ENCODE data around the gene ADGRG6.
"Not testable (repeated sequence)": the region's sequence is repeated elsewhere in the genome, so short reads cannot be mapped to it uniquely, and the experiment has no call there.

The ADGRG6 gene

GRCh38 chr6:142421285-142422117 lies 119.7 kb downstream of the ADGRG6 start:
- H3K4me3 ChIP-seq (replicated peaks; ENCODE audit: low read depth, low read length), result no peak overlapping the region
- TF ChIP-seq, protein P1, sequence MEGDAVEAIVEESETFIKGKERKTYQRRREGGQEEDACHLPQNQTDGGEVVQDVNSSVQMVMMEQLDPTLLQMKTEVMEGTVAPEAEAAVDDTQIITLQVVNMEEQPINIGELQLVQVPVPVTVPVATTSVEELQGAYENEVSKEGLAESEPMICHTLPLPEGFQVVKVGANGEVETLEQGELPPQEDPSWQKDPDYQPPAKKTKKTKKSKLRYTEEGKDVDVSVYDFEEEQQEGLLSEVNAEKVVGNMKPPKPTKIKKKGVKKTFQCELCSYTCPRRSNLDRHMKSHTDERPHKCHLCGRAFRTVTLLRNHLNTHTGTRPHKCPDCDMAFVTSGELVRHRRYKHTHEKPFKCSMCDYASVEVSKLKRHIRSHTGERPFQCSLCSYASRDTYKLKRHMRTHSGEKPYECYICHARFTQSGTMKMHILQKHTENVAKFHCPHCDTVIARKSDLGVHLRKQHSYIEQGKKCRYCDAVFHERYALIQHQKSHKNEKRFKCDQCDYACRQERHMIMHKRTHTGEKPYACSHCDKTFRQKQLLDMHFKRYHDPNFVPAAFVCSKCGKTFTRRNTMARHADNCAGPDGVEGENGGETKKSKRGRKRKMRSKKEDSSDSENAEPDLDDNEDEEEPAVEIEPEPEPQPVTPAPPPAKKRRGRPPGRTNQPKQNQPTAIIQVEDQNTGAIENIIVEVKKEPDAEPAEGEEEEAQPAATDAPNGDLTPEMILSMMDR (IDR thresholded peaks at IDR 0.05; ENCODE audit: low read depth, low read length, missing control alignments), result no peak
- DNase-seq (ENCODE audit: extremely low read depth, low read depth), result no peak

GRCh38 chr6:142426444-142427132 lies 124.8 kb downstream of the ADGRG6 start:
- DNase-seq (ENCODE audit: extremely low read depth, low read depth); H3K4me3 ChIP-seq (replicated peaks; ENCODE audit: low read depth, low read length): not testable (repeated sequence)

- not testable (repeated sequence) for DNase-seq (ENCODE audit: extremely low read depth, low read depth); H3K4me3 ChIP-seq (replicated peaks; ENCODE audit: low read depth, low read length)
These were observed 126.7 kb downstream of the ADGRG6 start for GRCh38 chr6:142428468-142428867.

DNA sequence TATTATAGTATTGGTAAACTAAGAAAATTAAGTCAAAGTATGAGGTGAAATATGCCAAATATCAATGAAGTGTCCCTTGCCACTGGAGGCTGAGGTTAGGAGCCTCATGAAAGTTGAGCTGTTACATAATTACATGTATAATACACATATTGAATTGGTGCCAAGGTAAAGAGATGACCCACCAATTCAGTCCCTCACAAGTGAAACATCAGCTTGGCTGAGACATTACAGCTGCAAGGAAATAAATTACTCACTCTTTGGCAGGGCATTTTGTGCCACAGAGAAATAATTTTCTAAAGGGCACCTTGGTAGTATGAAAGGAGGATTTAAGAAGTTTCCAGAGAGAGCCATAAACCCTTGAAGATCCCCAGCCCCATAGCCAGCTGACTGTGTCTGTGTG lies 127.4 kb downstream of the ADGRG6 start:
- H3K4me3 ChIP-seq (replicated peaks; ENCODE audit: low read depth, low read length), result no peak overlapping the region
- TF ChIP-seq, protein P1 (IDR thresholded peaks at IDR 0.05; ENCODE audit: low read depth, low read length, missing control alignments), result no peak
- DNase-seq (ENCODE audit: extremely low read depth, low read depth), result no peak

DNA sequence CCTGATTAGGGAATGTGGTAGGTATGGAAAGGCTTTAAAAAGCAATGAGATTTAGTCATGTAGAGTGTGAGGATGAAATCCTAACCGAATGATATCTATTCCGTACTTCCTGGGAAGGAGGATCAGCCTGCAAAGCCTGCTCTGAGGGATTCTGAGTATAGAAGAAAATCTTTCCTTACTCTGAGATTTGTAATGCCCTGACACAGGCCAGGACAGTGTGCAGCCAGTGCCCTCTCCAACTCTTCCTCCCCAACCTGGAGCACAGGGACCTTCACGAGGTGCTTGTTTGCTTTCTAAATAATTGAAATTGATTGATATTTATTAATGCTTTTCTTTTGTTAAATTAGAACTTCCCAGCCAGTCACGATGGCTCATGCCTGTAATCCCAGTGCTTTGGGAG lies 131.6 kb downstream of the ADGRG6 start:
- TF ChIP-seq, protein P1 (IDR thresholded peaks at IDR 0.05; ENCODE audit: low read depth, low read length, missing control alignments), result no peak
- H3K4me3 ChIP-seq (replicated peaks; ENCODE audit: low read depth, low read length), result no peak overlapping the region
- no peak for DNase-seq (ENCODE audit: extremely low read depth, low read depth)

DNA sequence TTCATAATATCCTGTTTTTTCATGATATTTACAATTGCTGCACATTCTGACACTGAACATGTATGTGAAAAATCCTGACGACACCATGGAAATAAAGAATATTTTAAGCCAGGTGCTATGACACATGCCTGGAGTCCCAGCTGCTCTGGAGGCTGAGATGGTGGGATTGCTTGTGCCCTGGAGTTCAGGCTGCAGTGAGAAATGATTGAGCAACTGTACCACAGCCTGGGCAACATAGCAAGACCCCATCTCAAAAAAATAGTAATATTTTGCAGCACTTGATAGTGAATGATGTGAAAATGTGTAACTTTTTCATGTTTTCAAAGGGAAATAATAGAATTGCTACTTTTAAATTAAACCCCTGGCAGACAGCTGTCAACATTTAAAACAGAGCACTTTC lies 137.1 kb downstream of the ADGRG6 start:
- DNase-seq (ENCODE audit: extremely low read depth, low read depth), result no peak
- TF ChIP-seq, protein P1 (IDR thresholded peaks at IDR 0.05; ENCODE audit: low read depth, low read length, missing control alignments), result no peak
- no peak overlapping the region for H3K4me3 ChIP-seq (replicated peaks; ENCODE audit: low read depth, low read length)

- no peak overlapping the region for H3K4me3 ChIP-seq (replicated peaks; ENCODE audit: low read depth, low read length)
- TF ChIP-seq, protein P1 (IDR thresholded peaks at IDR 0.05; ENCODE audit: low read depth, low read length, missing control alignments), result no peak
- DNase-seq (ENCODE audit: extremely low read depth, low read depth), result no peak
These were observed 138.9 kb downstream of the ADGRG6 start for GRCh38 chr6:142440600-142441293.

Measured in HFF-Myc (cell line).